ENCODE data around the gene CARS1.
A peak's percentile ranks its signal among the peaks of the same experiment; 100 is the strongest.

Gene CARS1

GRCh38 chr11:3008746-3009336, 48.4 kb downstream of the CARS1 start:
- no peak for DNase-seq (ENCODE audit: low spot score)

GRCh38 chr11:3007404-3008010, 49.7 kb downstream of the CARS1 start:
- DNase-seq (ENCODE audit: low spot score), result no peak

GRCh38 chr11:3006505-3007260, 50.5 kb downstream of the CARS1 start:
- DNase-seq (ENCODE audit: low spot score), result no peak

- no peak for DNase-seq (ENCODE audit: low spot score)
Observed at GRCh38 chr11:3004481-3004880, 52.7 kb downstream of the CARS1 start.

- no peak for DNase-seq (ENCODE audit: low spot score)
Observed at GRCh38 chr11:3003396-3004231, 53.6 kb downstream of the CARS1 start.

GRCh38 chr11:3002871-3003270, 54.4 kb downstream of the CARS1 start:
- DNase-seq (ENCODE audit: low spot score), result no peak

GRCh38 chr11:3002351-3002861, 54.8 kb downstream of the CARS1 start:
- DNase-seq (ENCODE audit: low spot score), result no peak

- no peak for DNase-seq (ENCODE audit: low spot score)
Observed at GRCh38 chr11:3001496-3001895, 55.7 kb downstream of the CARS1 start.

- no peak for DNase-seq (ENCODE audit: low spot score)
Observed at GRCh38 chr11:3000032-3000961, 56.9 kb downstream of the CARS1 start.

GRCh38 chr11:2999464-2999998, 57.7 kb downstream of the CARS1 start:
- no peak for DNase-seq (ENCODE audit: low spot score)

- DNase-seq (ENCODE audit: low spot score), result no peak
Observed at GRCh38 chr11:2998073-2998850, 59.0 kb downstream of the CARS1 start.

- DNase-seq (ENCODE audit: low spot score), result no peak
Observed at GRCh38 chr11:2997406-2997805, 59.8 kb downstream of the CARS1 start.

- DNase-seq (ENCODE audit: low spot score), result no peak
Observed at GRCh38 chr11:2996976-2997375, 60.2 kb downstream of the CARS1 start.

GRCh38 chr11:2995893-2996554, 61.2 kb downstream of the CARS1 start:
- DNase-seq (ENCODE audit: low spot score), result no peak

- no peak for DNase-seq (ENCODE audit: low spot score)
Observed at GRCh38 chr11:2995031-2995561, 62.1 kb downstream of the CARS1 start.

GRCh38 chr11:2994336-2994730, 62.9 kb downstream of the CARS1 start:
- no peak for DNase-seq (ENCODE audit: low spot score)

- DNase-seq (ENCODE audit: low spot score), result peak; percentile 43
Observed at GRCh38 chr11:2992997-2993325, 64.3 kb downstream of the CARS1 start.

- DNase-seq (ENCODE audit: low spot score), result peak; percentile 100
Observed at GRCh38 chr11:2992234-2992996, 64.8 kb downstream of the CARS1 start, which contains the start of gene NAP1L4. Gene NAP1L4, minus strand, starts transcription at chr11:2992329. Its CDS starts 13,109 bp downstream, at chr11:2979220.

All from germinal center (tissue), 1 donor.